T follicular helper cell (primary cell): ENCODE data around the gene GNA14.
"Not testable (repeated sequence)": the region's sequence is repeated elsewhere in the genome, so short reads cannot be mapped to it uniquely, and the experiment has no call there.

Experiments used
- DNase-seq: peaks from one replicate; pipeline ENCODE4 v3.0.0-alpha.2; 2020; ENCODE audit warnings: low read depth

GNA14 gene

DNA sequence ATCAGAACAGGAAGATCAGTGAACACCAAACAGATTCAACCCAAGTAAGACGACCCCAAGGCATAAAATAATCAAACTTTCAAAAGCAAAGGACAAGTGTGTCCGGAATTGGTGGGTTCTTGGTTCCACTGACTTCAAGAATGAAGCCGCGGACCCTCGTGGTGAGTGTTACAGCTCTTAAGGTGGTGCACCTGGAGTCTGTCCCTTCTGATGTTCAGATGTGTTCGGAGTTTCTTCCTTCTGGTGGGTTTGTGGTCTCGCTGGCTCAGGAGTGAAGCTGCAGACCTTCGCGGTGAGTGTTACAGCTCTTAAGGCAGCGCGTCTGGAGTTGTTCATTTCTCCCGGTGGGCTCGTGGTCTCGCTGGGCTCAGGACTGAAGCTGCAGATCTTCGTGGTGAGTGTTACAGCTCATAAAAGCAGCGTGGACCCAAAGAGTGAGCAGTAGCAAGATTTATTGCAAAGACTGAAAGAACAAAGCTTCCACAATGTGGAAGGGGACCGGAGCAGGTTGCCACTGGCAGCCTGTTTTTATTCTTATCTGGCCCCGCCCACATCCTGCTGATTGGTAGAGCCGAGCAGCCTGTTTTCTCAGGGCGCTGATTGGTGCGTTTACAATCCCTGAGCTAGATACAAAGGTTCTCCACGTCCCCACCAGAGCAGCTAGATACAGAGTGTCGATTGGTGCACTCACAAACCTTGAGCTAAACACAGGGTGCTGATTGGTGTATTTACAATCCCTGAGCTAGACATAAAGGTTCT lies 158.5 kb downstream of the GNA14 start:
- DNase-seq, result not testable (repeated sequence)

DNA sequence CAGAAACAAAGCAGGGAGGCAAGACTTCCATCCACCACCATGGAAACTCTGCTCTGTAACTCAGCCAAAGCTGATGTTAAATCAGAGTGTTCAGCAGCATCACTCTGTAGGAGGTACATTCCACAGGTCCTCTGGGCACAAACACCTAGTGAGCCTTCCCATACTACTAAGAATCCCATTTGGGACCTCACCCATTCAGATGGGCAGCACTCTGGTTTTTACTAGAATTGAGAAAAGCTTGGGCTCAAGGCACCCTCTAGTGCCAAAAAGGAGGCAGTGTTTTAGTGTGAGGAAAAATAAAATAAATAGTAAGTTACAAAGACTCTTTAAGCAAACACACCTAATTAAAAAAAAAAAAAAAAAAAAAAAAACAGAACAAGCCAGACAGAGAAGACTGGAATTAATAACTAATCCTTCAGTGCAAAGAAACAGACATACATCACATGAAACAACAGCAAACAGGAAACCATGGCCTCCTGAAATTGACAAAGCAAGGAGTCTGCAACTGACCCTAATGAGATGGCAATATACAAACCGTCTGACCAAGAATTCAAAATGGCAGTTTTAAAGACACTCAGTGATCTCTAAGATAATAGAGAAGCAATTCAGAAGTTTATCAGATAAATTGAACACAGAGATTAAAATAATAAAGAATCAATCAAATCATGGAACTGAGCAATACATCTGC lies 159.5 kb downstream of the GNA14 start:
- no peak for DNase-seq

DNA sequence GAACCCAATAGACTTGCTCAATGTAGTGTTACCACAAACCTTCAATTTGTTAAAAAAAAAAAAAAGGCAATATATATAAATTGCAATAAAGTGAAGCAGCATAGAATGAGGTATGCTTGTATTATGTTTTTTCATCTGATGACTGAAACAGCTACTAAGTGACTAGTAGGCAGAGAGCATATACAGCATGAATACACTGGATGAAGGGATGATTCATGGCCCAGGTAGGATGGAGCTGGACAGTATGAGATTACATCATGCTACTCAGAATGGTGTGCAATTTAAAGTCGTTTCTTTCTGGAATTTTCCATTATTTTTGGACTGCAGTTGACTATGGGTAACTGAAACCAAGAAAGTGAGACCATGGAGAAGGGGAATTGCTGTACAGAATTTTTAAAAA lies 161.2 kb downstream of the GNA14 start:
- DNase-seq, result no peak

DNA sequence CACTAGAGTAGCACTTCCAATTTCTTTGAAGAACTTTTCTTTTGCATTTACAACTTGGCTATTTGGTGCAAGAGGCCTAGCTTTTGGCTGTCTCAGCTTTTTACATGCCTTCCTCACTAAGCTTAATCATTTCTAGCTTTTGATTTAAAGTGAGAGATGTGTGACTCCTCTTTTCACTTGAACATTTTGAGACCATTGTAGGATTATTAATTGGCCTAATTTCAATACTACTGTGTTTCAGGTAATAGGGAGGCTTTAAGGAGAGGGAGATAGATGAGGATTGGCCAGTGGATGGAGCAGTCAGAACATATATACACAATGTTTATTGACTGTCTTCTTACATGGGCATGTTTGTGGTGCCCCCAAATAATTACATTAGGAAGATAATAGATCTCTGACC lies 161.7 kb downstream of the GNA14 start:
- no peak for DNase-seq

DNA sequence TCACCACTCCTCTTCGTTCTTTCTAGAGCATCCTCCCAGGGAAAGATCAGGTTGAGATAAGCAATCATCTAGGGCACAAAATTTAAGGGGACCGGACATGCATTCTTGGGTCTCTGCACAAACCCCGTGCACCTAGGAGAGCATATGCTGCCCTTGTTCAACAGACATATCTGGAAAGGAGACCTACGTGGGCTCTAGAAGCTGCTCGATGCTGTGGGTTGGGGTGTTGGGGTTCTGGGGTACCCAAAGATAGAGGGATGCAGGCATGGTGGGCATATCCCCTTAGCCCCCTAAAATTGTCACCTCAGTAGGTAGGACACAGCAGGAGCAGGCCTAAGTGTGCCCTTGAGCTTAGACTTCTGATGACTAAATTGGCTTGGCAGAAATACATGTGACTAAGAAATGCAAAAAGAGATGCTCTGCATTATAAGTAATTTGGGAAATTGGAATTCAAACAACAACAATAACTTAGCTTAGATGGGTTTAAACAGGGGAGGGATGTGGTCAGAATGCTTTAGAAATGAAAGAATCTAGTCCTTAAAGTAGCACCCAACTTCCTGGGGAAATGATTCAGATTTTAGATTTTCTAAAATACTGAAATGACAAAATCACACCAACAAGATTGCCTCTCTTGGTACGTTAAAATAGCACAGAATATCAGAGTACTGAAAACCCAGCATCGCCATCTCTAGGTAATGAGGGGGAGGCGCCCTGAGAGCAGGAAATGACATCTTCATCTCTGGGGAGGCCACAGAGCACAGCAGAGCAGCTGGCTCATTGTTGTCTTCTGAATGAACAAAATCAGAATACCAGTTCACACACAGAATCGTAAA lies 172.3 kb downstream of the GNA14 start:
- no peak for DNase-seq

DNA sequence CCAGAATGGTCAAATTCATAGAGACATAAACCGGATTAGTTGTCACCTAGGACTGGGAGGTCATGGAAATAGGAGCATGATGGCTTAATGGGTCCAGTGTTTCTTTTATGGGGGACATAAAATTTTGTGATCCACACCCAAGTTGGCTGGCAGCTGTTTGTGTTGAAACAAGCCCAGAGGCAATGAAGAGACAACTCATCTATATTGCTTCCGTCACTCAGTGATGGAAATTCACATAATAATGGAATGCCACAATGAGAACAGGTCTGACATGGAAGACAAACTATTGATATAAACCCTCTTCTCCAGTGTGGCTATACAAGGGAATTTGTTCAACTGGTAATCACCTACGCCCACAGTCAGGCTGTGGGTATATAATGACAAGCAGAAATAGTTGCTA lies 173.2 kb downstream of the GNA14 start:
- DNase-seq, result no peak

DNA sequence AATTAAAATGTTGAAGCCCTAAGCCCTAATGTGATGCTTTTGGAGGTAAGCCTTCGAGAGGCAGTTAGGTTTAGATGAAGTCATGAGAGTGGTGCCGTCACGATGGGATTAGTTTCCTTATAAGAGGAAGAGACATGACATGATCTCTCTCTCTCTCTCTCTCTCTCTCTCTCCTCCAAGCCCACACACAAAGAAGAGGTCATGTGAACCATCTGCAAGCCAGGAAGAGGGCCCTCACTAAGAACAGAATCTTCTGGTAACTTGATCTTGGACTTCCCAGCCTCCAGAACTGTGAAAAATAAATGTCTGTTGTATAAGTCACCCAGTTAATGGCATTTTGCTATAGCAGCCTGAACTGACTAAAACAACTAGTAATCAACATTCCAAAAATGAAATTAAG lies 175.5 kb downstream of the GNA14 start:
- no peak for DNase-seq

DNA sequence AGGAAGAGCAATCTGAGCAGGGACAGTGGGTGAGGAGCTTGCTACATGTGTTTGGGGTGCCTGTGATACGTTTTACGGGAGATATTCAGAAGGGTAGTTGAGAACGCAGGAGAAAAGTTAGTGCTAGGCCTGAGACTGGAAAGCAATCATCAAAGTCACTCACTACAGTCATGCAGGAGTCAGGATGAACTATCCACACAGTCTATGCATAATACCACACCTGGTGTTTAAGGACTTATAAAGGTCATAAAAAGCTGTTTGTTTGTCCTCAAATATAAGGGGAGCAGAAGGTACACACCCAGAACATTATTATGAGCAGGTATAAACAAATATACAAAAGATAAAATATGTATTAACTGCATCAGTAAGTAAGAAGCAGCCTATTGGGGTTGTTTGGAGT lies 176.6 kb downstream of the GNA14 start:
- DNase-seq, result no peak

DNA sequence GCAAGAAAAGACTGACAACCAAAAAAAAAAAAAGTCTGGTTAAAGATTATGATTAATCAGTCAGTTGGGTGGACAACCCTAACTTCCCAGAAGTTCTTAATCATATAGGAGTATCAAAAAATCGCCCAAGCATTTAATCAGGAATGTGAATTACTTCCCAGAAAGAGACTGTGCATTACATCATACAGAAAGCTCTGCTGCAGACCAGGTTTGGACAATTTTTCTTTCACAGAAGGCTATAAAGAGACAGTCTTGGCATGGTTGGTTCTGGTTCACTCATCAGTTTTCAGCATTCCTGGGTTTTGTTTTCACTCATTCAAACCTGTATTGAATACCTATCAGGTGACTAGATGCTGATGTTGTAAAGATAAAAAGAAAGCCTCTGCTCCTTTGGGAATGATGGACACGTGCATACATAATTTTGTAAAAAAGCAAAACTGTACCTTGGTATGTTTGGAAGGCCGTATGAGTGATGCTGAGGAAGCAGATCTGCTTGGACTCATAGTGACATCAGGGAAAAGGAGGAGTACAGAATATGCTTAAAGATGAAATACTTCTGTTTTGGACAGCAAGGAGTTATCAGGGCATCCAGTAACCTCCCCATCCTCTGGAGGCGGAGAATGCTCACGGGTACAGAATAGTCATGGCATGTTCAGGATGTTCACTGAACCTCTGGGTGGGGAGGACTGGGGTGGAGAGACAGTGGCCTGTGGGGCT lies 178.4 kb downstream of the GNA14 start:
- DNase-seq, result no peak

DNA sequence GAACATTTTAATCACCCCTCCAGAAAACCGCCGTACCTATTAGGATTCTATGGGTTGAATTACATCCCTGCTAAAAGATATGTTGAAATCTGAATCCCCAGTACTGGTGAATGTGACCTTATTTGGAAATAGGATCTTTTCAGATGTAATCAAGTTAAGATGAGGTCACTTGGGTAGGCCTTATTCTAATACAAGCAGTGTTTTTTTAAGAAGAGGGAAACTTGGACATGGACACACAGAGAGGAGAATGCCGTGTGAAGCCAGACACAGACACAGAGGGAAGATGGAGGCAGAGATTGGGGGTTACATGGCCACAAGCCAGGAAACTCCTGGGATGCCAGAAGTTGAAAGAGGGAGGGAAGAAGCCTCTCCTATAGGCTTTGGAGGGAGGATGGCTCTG lies 183.5 kb downstream of the GNA14 start:
- DNase-seq, result no peak

DNA sequence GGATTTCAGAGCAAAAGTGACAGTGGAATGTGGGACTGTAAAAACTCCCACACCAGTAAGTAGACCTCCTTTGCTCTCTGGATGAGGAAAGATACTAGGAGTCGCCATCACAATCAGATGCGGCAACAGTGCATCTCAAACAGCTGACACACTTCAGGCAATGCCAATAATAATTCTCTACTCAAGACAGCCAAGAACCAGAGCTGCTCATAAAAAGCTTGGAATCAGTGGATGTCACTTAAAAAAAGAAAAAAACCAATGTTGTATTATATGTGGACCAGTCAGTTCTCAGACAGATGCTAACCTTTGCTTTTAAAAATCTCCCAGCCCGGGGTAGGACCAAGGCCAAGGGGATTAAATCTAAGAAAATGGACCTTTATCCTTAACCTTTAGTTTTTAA lies 185.0 kb downstream of the GNA14 start:
- DNase-seq, result no peak

DNA sequence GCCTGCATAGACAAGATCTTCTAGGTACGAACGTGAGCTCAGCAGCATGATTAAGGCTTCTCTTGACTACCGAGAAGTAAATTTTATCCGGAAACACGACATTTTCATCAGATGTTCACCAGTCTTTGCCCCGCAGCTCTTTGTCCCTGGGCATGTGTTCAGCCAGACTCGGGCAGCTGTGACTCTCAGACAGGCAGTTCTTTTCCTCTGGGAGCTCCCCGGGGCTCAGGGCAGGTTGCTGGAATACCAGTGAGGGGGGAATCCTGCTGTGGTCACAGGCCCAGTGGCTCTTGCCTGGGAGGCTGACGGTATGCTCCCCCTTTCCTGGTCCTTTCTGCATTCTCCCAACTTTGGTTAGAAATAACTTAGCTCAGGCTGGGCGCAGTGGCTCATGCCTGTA lies 186.1 kb downstream of the GNA14 start:
- no peak for DNase-seq

DNA sequence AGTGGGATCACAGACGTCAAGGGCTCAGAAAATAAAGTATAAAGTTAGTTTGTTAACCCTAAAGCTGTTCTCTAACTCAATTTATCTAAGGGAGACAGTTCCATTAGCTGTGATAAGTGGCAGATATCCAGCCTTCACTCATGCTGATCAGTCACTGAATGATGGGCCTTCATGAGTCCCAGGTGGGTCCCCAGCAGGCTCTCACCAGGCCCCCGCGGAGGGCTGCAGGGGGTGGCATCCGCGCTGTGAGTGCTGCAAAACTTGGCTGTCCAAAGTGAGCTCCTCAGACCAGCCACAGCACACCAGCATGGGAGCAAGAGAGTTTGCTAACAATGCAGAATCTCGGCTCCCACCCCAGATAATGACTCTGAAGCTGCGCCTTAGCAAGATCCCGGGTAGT lies 187.2 kb downstream of the GNA14 start:
- no peak for DNase-seq

DNA sequence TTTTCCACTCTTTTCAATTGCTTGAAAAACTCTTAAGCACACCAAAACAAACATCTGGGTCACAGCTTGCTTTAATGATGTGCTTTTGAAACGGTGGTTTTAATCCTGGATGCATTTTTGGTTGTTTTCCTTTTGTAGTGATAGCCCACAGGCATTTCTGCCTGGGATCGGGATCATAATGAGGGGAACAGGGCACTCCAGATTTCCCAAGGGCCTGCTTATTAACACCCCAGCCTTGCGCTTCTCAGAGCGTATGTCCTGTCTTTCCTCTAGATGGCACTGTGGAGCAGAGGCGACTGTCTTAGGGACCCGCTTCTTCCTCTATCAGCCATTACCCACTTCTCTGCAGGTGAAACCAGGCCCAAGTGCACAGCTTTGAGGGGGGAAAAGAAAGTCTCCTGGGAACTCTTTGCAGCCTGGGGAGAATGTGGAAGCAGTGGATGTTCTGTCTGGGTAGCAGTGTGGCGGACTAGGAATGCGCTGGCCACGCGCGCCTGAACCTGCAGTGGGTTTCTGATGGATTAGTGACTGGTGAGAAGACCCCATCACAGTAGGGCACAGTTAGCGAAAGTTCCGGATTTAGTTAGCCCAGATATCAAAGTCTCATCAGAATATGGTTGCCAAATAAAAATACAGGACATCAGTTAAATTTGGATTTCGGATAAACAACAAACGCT lies 190.1 kb downstream of the GNA14 start:
- peak; percentile 35 for DNase-seq

DNA sequence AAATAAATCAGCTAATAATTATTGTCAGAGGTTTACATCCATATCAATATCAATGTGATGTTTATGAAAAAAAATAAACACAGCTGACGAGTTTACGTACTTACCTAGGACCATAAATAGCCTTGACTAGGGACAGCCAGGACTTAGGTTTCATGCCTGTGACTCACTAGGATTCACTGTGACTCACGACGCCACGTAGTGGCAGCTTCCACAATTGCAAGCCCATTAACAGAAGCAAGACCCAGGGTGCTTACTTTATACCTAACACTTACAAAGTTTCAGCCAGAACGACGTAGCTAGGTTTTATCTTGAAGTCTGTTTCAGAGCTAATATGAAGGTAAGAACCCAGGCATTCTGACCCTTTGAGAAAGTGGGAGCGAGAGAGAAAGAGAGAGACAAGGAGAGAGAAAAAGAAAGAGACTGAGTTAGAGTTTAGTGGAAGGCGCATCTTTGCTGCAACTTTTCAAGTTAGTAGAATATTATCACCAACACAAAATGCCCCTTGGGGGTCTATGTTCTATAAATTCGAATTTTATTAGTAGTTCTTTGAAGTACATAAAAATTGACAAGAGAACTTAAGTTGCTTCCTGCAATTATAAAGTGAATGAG lies 191.2 kb downstream of the GNA14 start:
- peak; percentile 67 for DNase-seq

DNA sequence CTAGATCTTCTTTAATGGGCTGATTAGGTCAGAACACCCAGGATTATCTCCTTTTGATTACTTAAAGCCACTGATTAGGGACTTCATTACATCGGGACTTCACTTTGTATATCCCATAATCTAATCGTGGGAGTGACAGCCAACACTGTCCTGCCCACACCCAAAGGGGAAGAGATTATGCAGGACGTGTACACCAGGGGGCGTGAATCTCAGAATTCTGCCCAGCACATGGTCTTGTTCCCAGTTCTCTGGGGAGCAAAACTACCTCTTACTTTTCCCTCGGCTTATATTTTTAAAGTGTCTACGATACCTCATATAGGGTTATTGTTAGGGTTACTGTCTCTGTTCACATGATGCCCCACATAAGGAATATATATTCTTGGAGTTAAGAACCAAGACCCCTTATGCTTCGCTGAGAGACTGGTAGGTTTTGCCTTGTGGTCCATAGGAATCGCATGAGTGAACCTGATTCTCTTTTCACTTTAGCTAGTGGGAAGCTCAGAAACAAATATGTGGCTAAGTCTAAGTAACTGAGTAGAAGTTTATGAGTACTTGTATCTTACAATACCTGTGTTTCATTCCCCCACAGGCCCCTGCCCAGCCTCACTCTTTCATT lies 192.7 kb downstream of the GNA14 start:
- DNase-seq, result peak; percentile 18

DNA sequence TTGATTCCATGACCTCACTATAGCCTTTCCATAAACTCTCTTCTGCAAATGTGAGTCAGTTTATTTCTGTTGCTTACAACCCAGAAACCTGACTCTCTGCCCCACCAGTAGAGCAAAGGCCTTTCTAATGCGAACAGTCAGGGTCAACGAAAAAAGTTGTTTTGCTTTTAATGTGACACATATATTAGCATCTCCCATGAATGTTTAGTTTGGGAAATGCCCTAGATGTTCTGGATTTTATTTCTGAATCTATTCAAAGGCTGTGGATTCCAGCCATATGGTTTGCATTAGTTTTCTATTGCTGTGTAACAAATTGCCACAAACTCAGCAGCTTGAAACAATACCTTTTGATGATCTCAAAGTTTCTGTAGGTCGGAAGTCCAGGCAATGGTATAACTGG lies 193.5 kb downstream of the GNA14 start:
- no peak for DNase-seq

DNA sequence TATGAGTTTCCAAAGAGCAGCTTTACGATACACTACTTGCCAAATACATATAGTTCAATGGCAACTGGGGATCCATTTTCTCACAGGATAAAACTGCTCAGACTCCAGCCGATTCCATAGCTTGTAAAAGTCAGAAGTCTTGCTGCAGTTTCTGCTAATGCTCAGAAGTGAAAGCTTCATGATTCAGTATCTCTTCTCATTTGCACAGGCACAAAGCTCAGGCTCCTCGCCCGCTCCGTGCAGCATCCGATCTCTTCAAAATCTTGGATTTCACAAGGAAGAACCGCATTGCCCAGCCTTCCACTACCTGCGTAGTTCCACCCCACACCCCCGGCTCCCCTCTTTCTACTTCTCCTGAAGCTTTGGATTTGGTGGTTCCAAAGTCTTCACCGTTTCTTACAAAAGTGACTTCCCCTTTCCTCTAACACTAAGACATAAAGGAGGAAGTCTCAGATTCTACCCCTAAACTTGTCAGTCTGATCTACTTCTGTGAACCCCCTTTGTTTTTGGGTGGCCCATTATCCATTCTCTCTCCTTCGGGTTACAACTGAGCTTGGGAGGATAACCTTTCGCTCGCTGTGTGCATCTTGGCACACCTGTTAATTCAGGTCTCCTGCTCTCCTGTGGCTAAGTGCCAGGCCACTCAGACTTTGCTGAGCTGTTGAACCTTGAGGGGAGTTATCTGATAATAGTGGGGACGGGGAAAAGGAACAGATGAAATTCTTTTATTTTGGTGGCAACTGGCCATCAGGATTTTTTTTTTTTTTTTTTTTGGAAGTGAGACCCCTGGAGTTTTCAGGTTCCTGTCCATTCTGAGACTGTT lies 194.1 kb downstream of the GNA14 start:
- no peak for DNase-seq

DNA sequence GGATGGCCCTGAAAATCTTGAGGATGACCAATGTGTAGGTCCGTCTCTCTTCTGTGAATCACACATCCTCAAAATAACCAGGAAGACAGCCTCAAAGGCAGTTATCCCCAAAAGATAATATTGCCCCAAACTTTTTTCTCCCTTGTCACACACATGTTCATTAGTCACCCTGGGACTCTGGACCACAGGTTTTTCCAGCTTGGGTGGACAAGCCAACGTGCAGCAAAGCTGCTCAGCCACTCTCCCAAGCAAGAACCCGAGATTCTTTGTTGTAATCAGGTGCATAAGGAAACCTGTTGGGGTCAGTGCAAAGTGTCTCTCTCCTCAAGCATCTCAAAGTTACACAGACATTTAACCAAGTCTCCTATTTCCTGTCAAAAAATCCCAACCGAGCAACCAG lies 196.6 kb downstream of the GNA14 start:
- DNase-seq, result no peak

DNA sequence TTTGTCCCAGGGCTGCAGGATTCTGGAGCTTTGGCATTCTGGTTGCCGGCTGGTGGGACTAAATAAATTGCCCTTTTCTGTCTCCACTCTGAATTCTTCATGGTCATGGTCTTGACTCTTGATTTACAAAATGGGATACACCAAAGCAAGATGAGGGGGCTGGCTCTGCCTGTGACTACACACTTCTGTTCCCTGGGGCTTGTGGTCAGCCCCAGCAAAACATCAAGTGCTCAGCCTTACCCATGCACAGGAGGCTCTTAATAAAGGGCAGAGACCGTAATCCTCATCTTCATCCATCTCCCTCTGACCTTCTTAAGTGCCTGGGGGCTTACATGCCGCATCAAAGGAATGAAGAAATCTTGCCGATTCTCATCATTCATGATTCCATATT lies 198.0 kb downstream of the GNA14 start:
- DNase-seq, result no peak
